ENCODE results near the gene TRNAU1AP.
"Not testable (repeated sequence)": the region's sequence is repeated elsewhere in the genome, so short reads cannot be mapped to it uniquely, and the experiment has no call there.

Gene TRNAU1AP

DNA sequence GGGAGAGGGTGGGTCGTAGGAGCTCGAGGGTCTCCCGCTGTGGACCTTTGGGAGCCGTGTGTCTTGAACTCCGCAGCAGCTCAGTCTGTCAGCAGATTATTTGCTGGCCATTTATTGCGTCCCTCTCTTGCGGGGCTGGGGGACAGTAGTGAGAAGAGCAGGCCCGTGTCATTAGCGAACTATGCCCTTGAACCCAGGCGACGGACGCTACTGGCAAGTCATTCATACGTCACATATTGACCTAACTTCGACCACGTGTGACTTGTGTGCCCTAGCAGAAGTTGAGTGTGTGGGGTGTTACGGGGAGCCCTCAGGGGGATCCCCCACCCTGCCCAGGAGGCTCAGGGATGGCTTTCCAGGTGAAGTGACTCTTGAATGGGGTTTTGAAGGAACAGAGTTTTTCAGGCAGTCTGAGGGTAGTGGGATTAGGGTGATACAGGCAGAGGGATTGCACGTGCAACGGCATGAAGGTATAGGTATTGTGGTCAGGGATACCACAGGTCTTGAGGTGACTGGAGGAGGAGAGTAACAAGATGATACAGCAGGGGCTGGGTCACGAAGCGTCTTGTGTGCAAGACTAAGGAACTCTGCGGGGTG lies 34.0 kb upstream of the TRNAU1AP start:
- Histone ChIP-seq H4K8ac (ENCODE audit: low read length) (no peak overlapping the region), H2BK5ac (ENCODE audit: low read depth, low read length, poor library complexity, severe bottlenecking) (no peak overlapping the region), H3K9me3 (ENCODE audit: control insufficient read depth, low read length) (no peaks in the 10 kb centered on the region), H3K4me1 (ENCODE audit: control insufficient read depth, insufficient read depth, low read depth, low read length) (peaks cover 18% of the 10 kb centered on the region), H4K91ac (ENCODE audit: low read length) (peak overlapping the region; percentile 18), H2BK120ac (ENCODE audit: low read depth, low read length) (no peak overlapping the region), H3K23ac (ENCODE audit: low read length in 2 of 2) (peak overlapping the region in 1 of 2 experiments; percentile 94), H3K79me1 (replicated peaks; ENCODE audit: low read length, poor library complexity, severe bottlenecking) (peaks cover 18% of the 10 kb centered on the region), H3K27me3 (ENCODE audit: control insufficient read depth in 1 of 2, insufficient read depth in 1 of 2, low read length in 2 of 2) (no peaks in the 10 kb centered on the region), H2BK12ac (ENCODE audit: low read length in 2 of 2) (no peak overlapping the region), H3K4me3 (ENCODE audit: insufficient read depth in 1 of 2, low read depth in 1 of 2, low read length in 2 of 2) (peak overlapping the region; percentile 89 to 92), H3K4me2 (ENCODE audit: low read length, poor library complexity, severe bottlenecking) (peak overlapping the region; percentile 86), H3K18ac (ENCODE audit: low read depth in 1 of 2, low read length in 2 of 2) (peak overlapping the region; percentile 38), H2AFZ (ENCODE audit: low read depth, low read length) (peak overlapping the region; percentile 53), H3K4ac (ENCODE audit: low read depth in 1 of 2, low read length in 2 of 2) (no peak overlapping the region), H3K27ac (ENCODE audit: low read length, poor library complexity, severe bottlenecking) (no peak overlapping the region), H2AK5ac (ENCODE audit: low read length, severe bottlenecking) (no peak overlapping the region), H3K36me3 (ENCODE audit: control insufficient read depth in 1 of 2, insufficient read depth in 2 of 2, low read depth in 1 of 2, low read length in 2 of 2) (peaks cover 2 to 3% of the 10 kb centered on the region in 2 experiments), H3K14ac (ENCODE audit: low read length in 2 of 2) (peak overlapping the region in 1 of 2 experiments; percentile 96), H2BK15ac (ENCODE audit: low read depth, poor library complexity, severe bottlenecking) (peak overlapping the region; percentile 67), H3K9ac (ENCODE audit: low read length) (peak overlapping the region; percentile 86)
- peak; percentile 36 for DNase-seq
- WGBS, result 11% methylated on average over 20 of the region's 21 CpGs

DNA sequence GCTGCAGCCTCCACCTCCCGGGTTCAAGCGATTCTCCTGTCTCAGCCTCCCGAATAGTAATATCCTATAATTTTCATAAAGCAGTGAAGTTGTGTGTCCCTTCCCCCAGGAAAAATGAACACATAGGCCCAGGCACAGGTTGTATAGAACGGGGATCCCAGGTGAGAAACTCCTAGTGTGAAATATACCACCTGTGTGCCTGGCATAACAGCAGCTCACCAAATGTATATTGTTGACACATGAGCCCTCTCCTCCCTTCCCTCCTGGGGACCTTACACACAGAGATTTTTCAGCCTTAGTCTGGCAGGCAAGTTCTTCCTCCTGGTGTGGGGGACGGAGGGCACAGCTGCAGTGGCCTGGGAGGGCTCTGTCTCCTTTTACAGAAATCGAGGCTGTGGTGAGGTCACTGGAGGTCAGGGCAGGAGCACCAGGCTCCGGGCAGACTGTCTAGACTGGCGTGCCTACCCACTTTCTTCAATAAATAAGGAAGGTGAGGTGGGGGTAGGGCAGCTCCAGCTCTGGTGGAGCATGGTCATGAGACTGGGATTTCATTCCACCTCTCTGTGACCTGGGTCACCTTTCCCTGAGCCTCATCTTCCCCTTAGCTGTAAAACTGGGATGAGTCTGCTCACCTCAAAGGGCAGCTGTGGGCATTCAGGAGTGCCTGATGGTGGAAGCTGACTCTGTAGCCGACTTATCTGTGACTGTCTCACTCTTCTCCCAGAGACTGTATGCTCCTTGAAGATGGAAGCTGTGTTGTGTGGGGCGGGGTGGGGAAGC lies 32.7 kb upstream of the TRNAU1AP start:
- Histone ChIP-seq H3K27me3 (ENCODE audit: control insufficient read depth in 1 of 2, insufficient read depth in 1 of 2, low read length in 2 of 2) (no peaks in the 10 kb centered on the region), H3K4me2 (ENCODE audit: low read length, poor library complexity, severe bottlenecking) (no peak overlapping the region), H2BK120ac (ENCODE audit: low read depth, low read length) (no peak overlapping the region), H3K4ac (ENCODE audit: low read depth in 1 of 2, low read length in 2 of 2) (no peak overlapping the region), H2AFZ (ENCODE audit: low read depth, low read length) (no peak overlapping the region), H2BK5ac (ENCODE audit: low read depth, low read length, poor library complexity, severe bottlenecking) (no peak overlapping the region), H2BK12ac (ENCODE audit: low read length in 2 of 2) (no peak overlapping the region), H3K27ac (ENCODE audit: low read length, poor library complexity, severe bottlenecking) (no peak overlapping the region), H3K23ac (ENCODE audit: low read length in 2 of 2) (no peak overlapping the region), H3K9ac (ENCODE audit: low read length) (no peak overlapping the region), H3K9me3 (ENCODE audit: control insufficient read depth, low read length) (no peaks in the 10 kb centered on the region), H4K8ac (ENCODE audit: low read length) (no peak overlapping the region), H3K79me1 (replicated peaks; ENCODE audit: low read length, poor library complexity, severe bottlenecking) (peaks cover 26% of the 10 kb centered on the region), H2AK5ac (ENCODE audit: low read length, severe bottlenecking) (no peak overlapping the region), H3K4me3 (ENCODE audit: insufficient read depth in 1 of 2, low read depth in 1 of 2, low read length in 2 of 2) (no peak overlapping the region), H4K91ac (ENCODE audit: low read length) (no peak overlapping the region), H3K18ac (ENCODE audit: low read depth in 1 of 2, low read length in 2 of 2) (no peak overlapping the region), H2BK15ac (ENCODE audit: low read depth, poor library complexity, severe bottlenecking) (no peak overlapping the region), H3K36me3 (ENCODE audit: control insufficient read depth in 1 of 2, insufficient read depth in 2 of 2, low read depth in 1 of 2, low read length in 2 of 2) (peaks cover 0 to 6% of the 10 kb centered on the region in 2 experiments), H3K4me1 (ENCODE audit: control insufficient read depth, insufficient read depth, low read depth, low read length) (peaks cover 18% of the 10 kb centered on the region), H3K14ac (ENCODE audit: low read length in 2 of 2) (no peak overlapping the region)
- 89% methylated on average over 9 of the region's 10 CpGs for WGBS
- DNase-seq, result no peak

DNA sequence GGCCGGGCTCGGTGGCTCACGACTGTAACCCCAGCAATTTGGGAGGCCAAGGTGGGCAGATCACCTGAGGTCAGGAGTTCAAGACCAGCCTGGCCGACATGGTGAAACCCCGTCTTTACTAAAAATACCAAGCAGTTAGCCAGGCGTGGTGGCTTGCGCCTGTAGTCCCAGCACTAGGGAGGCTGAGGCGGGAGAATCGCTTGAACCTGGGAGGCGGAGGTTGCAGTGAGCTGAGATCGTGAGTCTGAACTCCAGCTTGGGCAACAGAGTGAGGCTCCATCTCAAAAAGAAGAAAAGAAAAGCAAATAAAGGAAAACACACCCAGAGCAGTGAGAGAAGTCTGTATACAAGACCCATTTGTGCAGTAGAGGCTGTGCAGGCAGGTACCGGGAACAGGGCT lies 32.1 kb upstream of the TRNAU1AP start:
- H3K36me3 ChIP-seq (ENCODE audit: control insufficient read depth in 1 of 2, insufficient read depth in 2 of 2, low read depth in 1 of 2, low read length in 2 of 2); H3K14ac ChIP-seq (ENCODE audit: low read length in 2 of 2); H2AFZ ChIP-seq (ENCODE audit: low read depth, low read length); H2BK5ac ChIP-seq (ENCODE audit: low read depth, low read length, poor library complexity, severe bottlenecking); H3K4me2 ChIP-seq (ENCODE audit: low read length, poor library complexity, severe bottlenecking); H3K18ac ChIP-seq (ENCODE audit: low read depth in 1 of 2, low read length in 2 of 2); H4K8ac ChIP-seq (ENCODE audit: low read length); H4K91ac ChIP-seq (ENCODE audit: low read length); H3K23ac ChIP-seq (ENCODE audit: low read length in 2 of 2); H2AK5ac ChIP-seq (ENCODE audit: low read length, severe bottlenecking); H3K9me3 ChIP-seq (ENCODE audit: control insufficient read depth, low read length); H3K4ac ChIP-seq (ENCODE audit: low read depth in 1 of 2, low read length in 2 of 2); DNase-seq; H3K27ac ChIP-seq (ENCODE audit: low read length, poor library complexity, severe bottlenecking); H3K9ac ChIP-seq (ENCODE audit: low read length); H2BK15ac ChIP-seq (ENCODE audit: low read depth, poor library complexity, severe bottlenecking); H2BK120ac ChIP-seq (ENCODE audit: low read depth, low read length); H3K4me3 ChIP-seq (ENCODE audit: insufficient read depth in 1 of 2, low read depth in 1 of 2, low read length in 2 of 2); H2BK12ac ChIP-seq (ENCODE audit: low read length in 2 of 2); H3K27me3 ChIP-seq (ENCODE audit: control insufficient read depth in 1 of 2, insufficient read depth in 1 of 2, low read length in 2 of 2): not testable (repeated sequence)
- WGBS, result 95% methylated on average over 12 of the region's 12 CpGs
- peaks cover 18% of the 10 kb centered on the region for H3K4me1 ChIP-seq (ENCODE audit: control insufficient read depth, insufficient read depth, low read depth, low read length)
- H3K79me1 ChIP-seq (replicated peaks; ENCODE audit: low read length, poor library complexity, severe bottlenecking), result peaks cover 30% of the 10 kb centered on the region

DNA sequence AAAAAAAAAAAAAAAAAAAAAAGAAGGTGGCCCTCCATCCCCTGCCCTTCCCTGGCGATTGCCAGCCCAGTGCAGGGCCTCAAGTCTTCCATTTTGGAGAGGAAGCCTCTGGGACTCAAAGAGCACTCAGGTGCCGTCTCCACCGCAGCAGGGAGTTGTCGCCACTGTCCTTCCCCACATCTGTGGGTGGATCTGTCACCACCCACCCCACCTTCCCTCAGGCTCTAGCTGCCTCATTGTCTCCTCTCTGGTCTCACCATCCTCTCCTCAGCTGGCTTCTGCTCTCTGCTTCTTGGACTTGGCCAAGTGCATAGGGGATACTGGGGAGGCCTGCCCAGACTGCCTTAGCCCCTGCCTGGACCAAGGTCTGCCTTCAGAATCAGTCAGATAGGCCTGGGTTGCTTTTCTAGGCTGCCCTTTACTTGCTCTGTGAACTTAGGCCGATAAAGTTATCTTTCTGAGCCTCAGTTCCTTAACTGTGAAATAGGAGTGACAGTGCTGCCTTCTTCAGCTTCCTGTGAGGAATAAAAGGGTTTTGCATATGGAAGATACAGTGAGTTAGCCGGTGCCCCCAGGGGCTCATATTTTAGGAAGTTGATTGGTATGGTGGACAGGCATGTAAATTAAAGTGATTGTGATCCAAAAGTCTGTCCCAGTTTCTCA lies 31.3 kb upstream of the TRNAU1AP start:
- Histone ChIP-seq H3K79me1 (replicated peaks; ENCODE audit: low read length, poor library complexity, severe bottlenecking) (peaks cover 33% of the 10 kb centered on the region), H2BK15ac (ENCODE audit: low read depth, poor library complexity, severe bottlenecking) (no peak overlapping the region), H3K9me3 (ENCODE audit: control insufficient read depth, low read length) (no peaks in the 10 kb centered on the region), H2AK5ac (ENCODE audit: low read length, severe bottlenecking) (no peak overlapping the region), H3K36me3 (ENCODE audit: control insufficient read depth in 1 of 2, insufficient read depth in 2 of 2, low read depth in 1 of 2, low read length in 2 of 2) (peaks cover 0 to 6% of the 10 kb centered on the region in 2 experiments), H3K14ac (ENCODE audit: low read length in 2 of 2) (no peak overlapping the region), H3K9ac (ENCODE audit: low read length) (no peak overlapping the region), H3K23ac (ENCODE audit: low read length in 2 of 2) (no peak overlapping the region), H3K18ac (ENCODE audit: low read depth in 1 of 2, low read length in 2 of 2) (no peak overlapping the region), H2BK120ac (ENCODE audit: low read depth, low read length) (no peak overlapping the region), H4K91ac (ENCODE audit: low read length) (no peak overlapping the region), H3K27ac (ENCODE audit: low read length, poor library complexity, severe bottlenecking) (no peak overlapping the region), H2BK12ac (ENCODE audit: low read length in 2 of 2) (no peak overlapping the region), H3K4me2 (ENCODE audit: low read length, poor library complexity, severe bottlenecking) (no peak overlapping the region), H3K4me1 (ENCODE audit: control insufficient read depth, insufficient read depth, low read depth, low read length) (peaks cover 18% of the 10 kb centered on the region), H2BK5ac (ENCODE audit: low read depth, low read length, poor library complexity, severe bottlenecking) (no peak overlapping the region), H3K4ac (ENCODE audit: low read depth in 1 of 2, low read length in 2 of 2) (no peak overlapping the region), H4K8ac (ENCODE audit: low read length) (no peak overlapping the region), H3K27me3 (ENCODE audit: control insufficient read depth in 1 of 2, insufficient read depth in 1 of 2, low read length in 2 of 2) (no peaks in the 10 kb centered on the region), H3K4me3 (ENCODE audit: insufficient read depth in 1 of 2, low read depth in 1 of 2, low read length in 2 of 2) (no peak overlapping the region), H2AFZ (ENCODE audit: low read depth, low read length) (no peak overlapping the region)
- no peak for DNase-seq
- 95% methylated on average over 6 of the region's 6 CpGs for WGBS

Data from mesenchymal stem cell (in vitro differentiated cells and primary cell).